ENCODE data around the gene FAM117B.

- TF ChIP-seq CTCF (IDR thresholded peaks at IDR 0.05; ENCODE audit: borderline replicate concordance, extremely low read depth, low read length, poor library complexity, severe bottlenecking), result no peak
- no peak for TF ChIP-seq EZH2 (IDR thresholded peaks at IDR 0.05; ENCODE audit: borderline replicate concordance, low read depth, low read length, severe bottlenecking)
Observed at GRCh38 chr2:202624133-202624532, 10.6 kb upstream of the FAM117B start.
